Activated CD4-positive, CD25-positive, alpha-beta regulatory T cell treated with anti-CD3 and anti-CD28 coated beads, Interleukin-2, amount 50 U/mL, for 16 hours (primary cell): ENCODE measurements around the gene DHRS3.

ENCODE experiments used
- DNase-seq: peaks from one replicate; pipeline ENCODE4 v3.0.0-alpha.2; 2020; ENCODE audit warnings: low read depth, low spot score

The DHRS3 gene

GRCh38 chr1:12554521-12555305 lies 63.3 kb downstream of the DHRS3 start:
- no peak for DNase-seq

GRCh38 chr1:12553963-12554362 lies 64.0 kb downstream of the DHRS3 start:
- no peak for DNase-seq

- DNase-seq, result no peak
These were observed 64.8 kb downstream of the DHRS3 start for GRCh38 chr1:12552951-12553921.

GRCh38 chr1:12552111-12552888 lies 65.7 kb downstream of the DHRS3 start:
- DNase-seq, result no peak

- no peak for DNase-seq
These were observed 66.4 kb downstream of the DHRS3 start for GRCh38 chr1:12551584-12551983.

- no peak for DNase-seq
These were observed 68.3 kb downstream of the DHRS3 start for GRCh38 chr1:12549460-12550349.

GRCh38 chr1:12548973-12549459 lies 69.0 kb downstream of the DHRS3 start:
- no peak for DNase-seq

GRCh38 chr1:12548279-12548972 lies 69.6 kb downstream of the DHRS3 start:
- DNase-seq, result no peak

- DNase-seq, result no peak
These were observed 70.3 kb downstream of the DHRS3 start for GRCh38 chr1:12547586-12548225.

- no peak for DNase-seq
These were observed 71.0 kb downstream of the DHRS3 start for GRCh38 chr1:12546771-12547585.

GRCh38 chr1:12544992-12545391 lies 73.0 kb downstream of the DHRS3 start:
- no peak for DNase-seq

- no peak for DNase-seq
These were observed 73.7 kb downstream of the DHRS3 start for GRCh38 chr1:12544357-12544756.

GRCh38 chr1:12543740-12544154 lies 74.3 kb downstream of the DHRS3 start:
- no peak for DNase-seq

GRCh38 chr1:12542616-12543592 lies 75.1 kb downstream of the DHRS3 start:
- DNase-seq, result no peak

- no peak for DNase-seq
These were observed 75.9 kb downstream of the DHRS3 start for GRCh38 chr1:12542138-12542465.

- no peak for DNase-seq
These were observed 76.5 kb downstream of the DHRS3 start for GRCh38 chr1:12541274-12542137.
